GM12864 (cell line): ENCODE measurements around the gene DIAPH3.

Experiments used
- DNase-seq: peaks from one replicate; pipeline ENCODE4 v3.0.0-alpha.2; 2011; ENCODE audit warnings: low read depth
- H3K4me3 ChIP-seq: 2 replicates; pipeline ENCODE4 v1.5.1; 2011; ENCODE audit warnings: mild to moderate bottlenecking, low read depth, low read length, control low read depth
- TF ChIP-seq, protein P1 (sequence below): IDR thresholded peaks from 2 replicates; pipeline ENCODE4 v1.5.1; 2011; ENCODE audit warnings: low read depth, mild to moderate bottlenecking, moderate library complexity, low read length, control low read depth, inconsistent platforms; ENCODE audit errors: missing control alignments

DIAPH3 gene

DNA sequence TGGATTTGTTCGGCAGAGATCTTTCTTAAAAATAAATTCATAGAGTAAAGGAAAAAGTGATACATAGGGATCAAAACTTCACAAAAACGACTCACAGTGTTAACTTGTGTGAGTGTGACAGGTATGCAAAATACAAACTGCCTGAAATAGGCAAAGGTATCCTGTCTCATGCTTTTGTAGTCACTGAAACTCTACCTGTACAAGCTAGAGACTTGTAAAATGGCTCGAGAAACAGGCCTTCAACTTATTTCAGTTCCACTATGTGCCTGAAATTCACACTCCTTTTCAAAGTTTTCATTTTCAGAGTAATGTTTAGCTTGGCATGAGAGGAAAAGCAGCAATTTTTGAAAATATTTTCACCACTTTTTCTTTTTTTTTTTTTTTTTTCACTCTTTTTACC lies 290.4 kb downstream of the DIAPH3 start:
- no peak for DNase-seq
- no peak overlapping the region for H3K4me3 ChIP-seq
- TF ChIP-seq, protein P1, sequence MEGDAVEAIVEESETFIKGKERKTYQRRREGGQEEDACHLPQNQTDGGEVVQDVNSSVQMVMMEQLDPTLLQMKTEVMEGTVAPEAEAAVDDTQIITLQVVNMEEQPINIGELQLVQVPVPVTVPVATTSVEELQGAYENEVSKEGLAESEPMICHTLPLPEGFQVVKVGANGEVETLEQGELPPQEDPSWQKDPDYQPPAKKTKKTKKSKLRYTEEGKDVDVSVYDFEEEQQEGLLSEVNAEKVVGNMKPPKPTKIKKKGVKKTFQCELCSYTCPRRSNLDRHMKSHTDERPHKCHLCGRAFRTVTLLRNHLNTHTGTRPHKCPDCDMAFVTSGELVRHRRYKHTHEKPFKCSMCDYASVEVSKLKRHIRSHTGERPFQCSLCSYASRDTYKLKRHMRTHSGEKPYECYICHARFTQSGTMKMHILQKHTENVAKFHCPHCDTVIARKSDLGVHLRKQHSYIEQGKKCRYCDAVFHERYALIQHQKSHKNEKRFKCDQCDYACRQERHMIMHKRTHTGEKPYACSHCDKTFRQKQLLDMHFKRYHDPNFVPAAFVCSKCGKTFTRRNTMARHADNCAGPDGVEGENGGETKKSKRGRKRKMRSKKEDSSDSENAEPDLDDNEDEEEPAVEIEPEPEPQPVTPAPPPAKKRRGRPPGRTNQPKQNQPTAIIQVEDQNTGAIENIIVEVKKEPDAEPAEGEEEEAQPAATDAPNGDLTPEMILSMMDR, result no peak

DNA sequence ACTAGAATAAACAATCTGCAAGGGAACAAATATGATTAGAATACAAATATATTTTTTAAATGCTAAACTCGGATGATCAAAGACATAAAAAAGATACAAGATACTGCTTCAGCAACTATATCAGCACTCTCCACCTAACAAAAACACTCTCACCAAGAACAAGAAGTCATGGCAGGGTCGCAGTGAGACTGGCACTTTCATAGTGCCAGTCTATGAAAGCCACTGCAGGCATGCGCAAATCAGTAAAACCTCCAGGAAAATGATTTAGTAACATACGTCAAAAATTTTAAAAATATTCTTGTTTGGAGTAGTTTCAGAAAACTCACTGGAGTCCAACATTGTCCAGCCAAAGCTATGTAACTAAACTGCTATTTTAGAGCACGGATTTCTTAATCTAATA lies 295.9 kb downstream of the DIAPH3 start:
- no peak overlapping the region for H3K4me3 ChIP-seq
- no peak for DNase-seq
- TF ChIP-seq, protein P1, result no peak

DNA sequence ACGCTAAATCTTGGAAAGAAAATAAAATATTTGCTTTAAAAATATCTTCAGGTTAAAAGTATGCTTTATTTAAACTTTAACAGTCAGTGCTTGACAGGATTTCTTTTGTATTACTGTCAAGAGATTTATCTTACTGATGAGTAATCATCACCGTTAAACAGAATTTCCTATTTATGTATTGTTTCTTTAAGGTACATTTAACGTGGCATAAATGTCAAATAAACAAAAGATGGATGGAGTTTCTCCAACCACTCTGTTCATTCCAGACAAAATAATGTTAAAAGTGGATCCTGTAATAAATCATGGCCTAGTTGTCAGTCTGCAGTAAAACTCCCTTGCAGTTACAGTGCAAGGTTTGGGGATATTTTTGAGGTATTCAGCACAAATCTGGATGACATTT lies 298.3 kb downstream of the DIAPH3 start:
- TF ChIP-seq, protein P1, result no peak
- DNase-seq, result no peak
- H3K4me3 ChIP-seq, result no peak overlapping the region

DNA sequence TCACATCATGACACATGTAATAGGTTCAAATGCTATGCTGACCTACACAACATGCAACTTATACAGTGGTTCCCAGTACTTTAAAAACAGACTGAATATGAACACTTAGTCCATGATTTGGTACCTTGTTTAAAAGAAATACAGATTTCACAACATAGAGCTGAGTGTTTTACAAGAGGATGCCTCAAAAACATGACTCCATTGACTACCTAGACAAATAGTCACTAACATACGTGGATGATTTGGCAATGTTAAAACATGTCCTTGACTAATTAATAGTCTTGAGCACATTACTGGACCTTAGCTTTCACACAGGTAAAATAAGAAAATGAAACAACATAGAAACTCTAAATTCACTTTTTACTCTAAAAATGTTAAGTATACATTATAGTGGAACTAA lies 300.1 kb downstream of the DIAPH3 start:
- no peak for DNase-seq
- H3K4me3 ChIP-seq, result no peak overlapping the region
- TF ChIP-seq, protein P1, result no peak

DNA sequence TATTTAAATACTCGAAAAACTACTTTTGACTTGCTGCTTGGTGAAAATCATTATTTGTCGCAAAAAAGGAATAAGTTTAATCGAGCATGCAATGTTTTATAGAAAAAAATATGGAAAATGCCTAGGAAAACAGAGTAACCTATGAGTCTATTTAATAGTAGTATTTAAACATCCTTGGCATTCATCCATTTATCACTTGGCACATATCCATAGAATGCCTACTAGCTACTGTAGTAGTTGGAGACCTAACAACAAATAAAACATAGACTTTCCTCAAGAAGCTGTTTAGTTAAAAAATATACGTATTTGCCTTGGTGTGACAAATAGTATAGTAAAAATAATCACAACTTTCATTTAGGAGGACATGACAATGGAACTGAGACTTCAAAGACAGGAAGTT lies 302.1 kb downstream of the DIAPH3 start:
- TF ChIP-seq, protein P1, result no peak
- no peak overlapping the region for H3K4me3 ChIP-seq
- no peak for DNase-seq

DNA sequence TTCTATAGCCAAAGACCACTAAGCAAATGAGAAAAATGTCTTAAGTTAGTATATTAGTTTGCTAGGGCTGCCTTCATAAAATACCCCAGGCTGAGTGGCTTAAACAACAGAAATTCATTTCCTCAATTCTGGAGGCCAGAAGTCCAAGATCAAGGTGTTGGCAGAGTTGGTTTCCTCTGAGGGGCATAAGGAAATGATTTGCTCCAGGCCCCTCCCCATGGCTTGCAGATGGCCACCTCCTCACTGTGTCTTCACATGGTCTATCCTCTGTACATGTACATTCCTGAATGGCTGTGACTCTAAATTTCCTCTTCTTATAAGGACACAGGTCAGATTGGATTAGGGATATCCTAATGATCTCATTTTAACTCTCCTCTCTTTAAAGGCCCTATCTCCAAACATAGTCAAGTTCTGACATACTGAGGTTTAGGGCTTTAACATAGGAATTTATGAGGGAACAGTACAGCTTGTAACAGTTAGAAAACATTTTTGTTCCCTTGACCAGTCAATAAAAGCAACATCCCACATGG lies 307.4 kb downstream of the DIAPH3 start:
- no peak overlapping the region for H3K4me3 ChIP-seq
- TF ChIP-seq, protein P1, result no peak
- no peak for DNase-seq

DNA sequence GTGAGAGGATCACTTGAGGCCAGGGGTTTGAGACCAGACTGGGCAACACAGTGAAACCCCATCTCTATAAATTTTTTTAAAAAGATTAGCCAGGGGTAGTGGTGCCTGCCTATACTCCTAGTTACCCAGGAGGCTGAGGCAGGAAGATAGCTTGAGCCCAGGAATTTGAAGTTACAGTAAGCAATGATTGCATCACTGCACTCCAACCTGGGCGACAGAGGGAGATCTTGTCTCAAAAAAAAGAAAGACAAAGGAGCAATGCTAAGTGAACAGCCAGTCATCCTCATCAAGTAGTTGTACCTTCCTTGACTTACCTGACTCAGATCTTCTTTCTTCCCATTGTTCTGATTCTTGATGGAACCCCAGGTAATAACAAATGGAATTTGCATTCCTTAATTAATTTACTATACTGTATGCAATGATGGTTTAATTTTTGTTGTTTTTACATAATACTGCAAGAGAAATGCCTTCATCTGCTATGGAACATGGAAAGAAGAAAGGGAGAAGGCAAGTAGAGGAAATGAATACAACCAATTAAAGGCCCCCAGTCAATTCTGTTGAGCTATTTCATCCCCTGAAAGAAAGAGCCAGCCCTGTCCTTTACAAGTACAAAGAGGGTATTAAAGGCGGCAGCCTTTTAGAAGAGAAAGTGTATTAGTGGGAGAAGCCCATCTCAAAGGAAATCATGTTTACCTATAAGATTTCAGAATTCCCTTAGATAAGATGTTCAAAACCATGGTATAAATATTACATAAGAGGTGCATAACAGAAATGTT lies 316.7 kb downstream of the DIAPH3 start:
- no peak for DNase-seq
- H3K4me3 ChIP-seq, result no peak overlapping the region
- TF ChIP-seq, protein P1, result no peak
